A549 (cell line): ENCODE results near the gene ASMT. TPM values are rescaled to one million over a fixed set of nuclear protein-coding genes. Genes with fewer than 3 reads are reported as not detected.

Experiments
- ATAC-seq, 2 experiments: fragments of 200-7000 bp in 1 of 2; fragments of >200 bp in 1 of 2; cut with Nextera tagmentation in 1 of 2; cut with Tn5 transposase in 1 of 2; 3 replicates each; pipeline versions ENCODE4 v1.8.0 to v1.9.1; 2018 to 2020; ENCODE audit warnings: mild to moderate bottlenecking in 1 of 2, moderate library complexity in 1 of 2
- CTCF ChIA-PET: fragments of 300-600 bp; sonication (Branson Sonifier 250); formaldehyde crosslinking; extraction: SDS; loops from one replicate; lab custom pipeline; 2021; ENCODE audit warnings: antibody characterized with exemption, inconsistent platforms; lab: Yijun Ruan, JAX
- POLR2A ChIA-PET: fragments of 350-600 bp; formaldehyde crosslinking; extraction: SDS; loops from one replicate; lab custom pipeline; 2021; ENCODE audit warnings: antibody characterized with exemption, inconsistent platforms; lab: Yijun Ruan, JAX
- DNase-seq, 2 experiments: peaks; one replicate each; pipeline versions ENCODE4 v3.0.0 to v3.0.0-alpha.2; 2011 to 2016; ENCODE audit warnings: low read depth in 1 of 2, low spot score in 1 of 2
- FAIRE-seq: peaks from 2 replicates; lab custom pipeline; 2011; peaks lifted over from hg19 to GRCh38; lab: Jason Lieb, UNC
- H3K27ac ChIP-seq, 2 experiments: fragments of >200 bp; sonication (Bioruptor Twin); formaldehyde crosslinking; 3 replicates each; pipeline ENCODE4 v1.5.1; 2016 to 2017
- H3K4me1 ChIP-seq: fragments of >200 bp; sonication (Bioruptor Twin); formaldehyde crosslinking; 3 replicates; pipeline ENCODE4 v1.6.1; 2016
- H3K4me2 ChIP-seq: fragments of >200 bp; sonication (Bioruptor Twin); formaldehyde crosslinking; 3 replicates; pipeline ENCODE4 v1.6.1; 2016
- H3K4me3 ChIP-seq: fragments of >200 bp; sonication (Bioruptor Twin); formaldehyde crosslinking; 3 replicates; pipeline ENCODE4 v1.5.1; 2016
- H3K9me3 ChIP-seq: fragments of >200 bp; sonication (Bioruptor Twin); formaldehyde crosslinking; 3 replicates; pipeline ENCODE4 v1.6.1; 2016
- ATOH8 ChIP-seq: fragments of 250-450 bp; sonication (Bioruptor Pico); IDR thresholded peaks from 2 replicates; pipeline ENCODE4 v1.5.0; 2020; ENCODE audit warnings: low read depth, mild to moderate bottlenecking, moderate library complexity
- BCL3 ChIP-seq: fragments of >200 bp; sonication (Bioruptor Twin); formaldehyde crosslinking; IDR thresholded peaks from 3 replicates; pipeline ENCODE4 v1.6.1; 2016
- CBX2 ChIP-seq: fragments of 200-600 bp; sonication (generic); IDR thresholded peaks from 2 replicates; pipeline ENCODE4 v1.6.1; 2016; ENCODE audit warnings: low read depth, mild to moderate bottlenecking, borderline replicate concordance
- CHD4 ChIP-seq: fragments of 200-600 bp; sonication (generic); IDR thresholded peaks from 2 replicates; pipeline ENCODE4 v1.6.1; 2016; ENCODE audit warnings: antibody characterized with exemption, mild to moderate bottlenecking, borderline replicate concordance
- EHF ChIP-seq: fragments of 250-450 bp; sonication (Bioruptor Pico); IDR thresholded peaks from 2 replicates; pipeline ENCODE4 v1.5.0; 2020; ENCODE audit warnings: mild to moderate bottlenecking
- EP300 ChIP-seq, 2 experiments: fragments of >200 bp; sonication (Bioruptor Twin); formaldehyde crosslinking; IDR thresholded peaks; 2 replicates in 1 of 2; 3 replicates in 1 of 2; pipeline ENCODE4 v1.6.1; 2016 to 2017
- FOSL2 ChIP-seq, 2 experiments: fragments of 450-650 bp in 1 of 2; fragments of >200 bp in 1 of 2; sonication (Bioruptor Twin) in 1 of 2; formaldehyde crosslinking; IDR thresholded peaks; 2 replicates each; pipeline versions ENCODE4 v1.5.0 to v1.6.1; 2016 to 2020; ENCODE audit warnings: mild to moderate bottlenecking in 1 of 2, moderate library complexity in 1 of 2
- JUN ChIP-seq, 2 experiments: fragments of >200 bp; sonication (Bioruptor Twin); formaldehyde crosslinking; IDR thresholded peaks; 2 replicates in 1 of 2; 3 replicates in 1 of 2; pipeline ENCODE4 v1.6.1; 2016 to 2017
- KDM1A ChIP-seq: fragments of 200-600 bp; sonication (generic); IDR thresholded peaks from 2 replicates; pipeline ENCODE4 v1.6.1; 2016; ENCODE audit warnings: low read depth, mild to moderate bottlenecking
- KDM5A ChIP-seq: fragments of 200-600 bp; sonication (generic); IDR thresholded peaks from 2 replicates; pipeline ENCODE4 v1.6.1; 2016; ENCODE audit warnings: antibody characterized with exemption, mild to moderate bottlenecking
- MAX ChIP-seq: IDR thresholded peaks from 2 replicates; pipeline ENCODE4 v1.6.1; 2012
- MAZ ChIP-seq: fragments of 150-350 bp; IDR thresholded peaks from 2 replicates; pipeline ENCODE4 v1.6.1; 2014; ENCODE audit warnings: antibody characterized with exemption, low read depth, low read length, borderline replicate concordance
- NFE2L2 ChIP-seq: fragments of 150-350 bp; conservative IDR thresholded peaks from 2 replicates; pipeline ENCODE4 v1.6.1; 2014; ENCODE audit warnings: low read length
- NR3C1 ChIP-seq: fragments of >200 bp; sonication (Bioruptor Twin); formaldehyde crosslinking; IDR thresholded peaks from 3 replicates; pipeline ENCODE4 v1.6.1; 2017
- PHF8 ChIP-seq: fragments of 200-600 bp; sonication (generic); IDR thresholded peaks from 2 replicates; pipeline ENCODE4 v1.6.1; 2016; ENCODE audit warnings: low read depth, mild to moderate bottlenecking, antibody characterized with exemption, moderate library complexity, borderline replicate concordance
- RAD21 ChIP-seq, 2 experiments: fragments of >200 bp in 1 of 2; sonication (Bioruptor Twin) in 1 of 2; formaldehyde crosslinking in 1 of 2; IDR thresholded peaks in 1 of 2; conservative IDR thresholded peaks in 1 of 2; 2 replicates in 1 of 2; 3 replicates in 1 of 2; pipeline ENCODE4 v1.6.1; 2012 to 2018; ENCODE audit warnings: inconsistent platforms in 1 of 2
- RARB ChIP-seq: fragments of 250-450 bp; sonication (Bioruptor Pico); IDR thresholded peaks from 2 replicates; pipeline ENCODE4 v1.8.0; 2021; ENCODE audit warnings: mild to moderate bottlenecking, moderate library complexity
- RCOR1 ChIP-seq: fragments of 150-350 bp; IDR thresholded peaks from 2 replicates; pipeline ENCODE4 v1.6.1; 2014; ENCODE audit warnings: antibody characterized with exemption, low read length, low read depth
- REST ChIP-seq: fragments of 200-600 bp; sonication (generic); IDR thresholded peaks from 2 replicates; pipeline ENCODE4 v1.6.1; 2016; ENCODE audit warnings: antibody characterized with exemption, mild to moderate bottlenecking, moderate library complexity
- RFX5 ChIP-seq: fragments of 450-650 bp; IDR thresholded peaks from 2 replicates; pipeline ENCODE4 v1.7.1; 2014; ENCODE audit warnings: antibody characterized with exemption, mild to moderate bottlenecking, moderate library complexity
- RNF2 ChIP-seq: fragments of 200-600 bp; sonication (generic); IDR thresholded peaks from 2 replicates; pipeline ENCODE4 v1.6.1; 2016; ENCODE audit warnings: low read depth, mild to moderate bottlenecking, antibody characterized with exemption, moderate library complexity, borderline replicate concordance
- ZFP36 ChIP-seq: fragments of 450-650 bp; IDR thresholded peaks from 2 replicates; pipeline ENCODE4 v1.6.1; 2014; ENCODE audit warnings: borderline replicate concordance; ENCODE audit not compliant: partially characterized antibody
- ZNF302 ChIP-seq: fragments of 250-450 bp; sonication (Bioruptor Pico); IDR thresholded peaks from 2 replicates; pipeline ENCODE4 v1.9.0; 2021; ENCODE audit warnings: inconsistent platforms, mild to moderate bottlenecking, moderate library complexity
- ZSCAN20 ChIP-seq: fragments of 250-450 bp; sonication (Bioruptor Pico); IDR thresholded peaks from 2 replicates; pipeline ENCODE4 v1.8.0; 2022; ENCODE audit warnings: mild to moderate bottlenecking, moderate library complexity
- WGBS: methylation state at CpG from one replicate; pipeline ENCODE4 v1.1.6; 2017; ENCODE audit errors: missing lambda C conversion rate; 5-methylcytosine and 5-hydroxymethylcytosine counted together
- polyA plus RNA-seq, 4 experiments: library from polyadenylated mRNA; depleted of rRNA in 3 of 4; stranded (reverse); fragments of >200 nt; fragmentation: RNase III in 1 of 4; extraction: RNeasy Plus Mini Kit Qiagen cat#74134 plus additional on column Dnase treatment in 1 of 4; gene quantifications; 2 replicates in 3 of 4; 3 replicates in 1 of 4; pipeline ENCODE4 v1.2.3, GENCODE V29; 2011 to 2017

The ASMT gene
- polyA plus RNA-seq, 2 of the 4 experiments (the other 2 are of a cell fraction), result 0.12 to 0.16 TPM

- Histone ChIP-seq H3K9me3 (peaks cover 7% of the 10 kb centered on the region; the same call in 1 of the 3 replicates), H3K27ac (no peak overlapping the region), H3K4me3 (no peak overlapping the region)
- ChIA-PET POLR2A (no interaction called here), CTCF (no interaction called here)
- FAIRE-seq (no peak), DNase-seq (no peak)
- TF ChIP-seq RFX5 (no peak), ZFP36 (no peak), ATOH8 (CRISPR knock-in tag) (no peak), EHF (CRISPR knock-in tag) (no peak), NR3C1 (no peak), MAX (no peak), NFE2L2 (no peak), ZSCAN20 (no peak), PHF8 (no peak)
- TF ChIP-seq, all 56 proteins: peak for 0
- ATAC-seq, result no peak
- Histone ChIP-seq H3K4me1 (no peaks in the 10 kb centered on the region), H3K4me2 (no peak overlapping the region)
- 93% methylated on average over 57 of the region's 57 CpGs for WGBS
These were observed 15.7 kb upstream of the ASMT start for GRCh38 chrX:1598876-1599790.

GRCh38 chrX:1599791-1600405 is 15.0 kb upstream of the ASMT start:
- ChIA-PET POLR2A (no interaction called here), CTCF (no interaction called here)
- Histone ChIP-seq H3K4me1 (no peaks in the 10 kb centered on the region), H3K4me3 (no peak overlapping the region), H3K27ac (no peak overlapping the region), H3K9me3 (peaks cover 7% of the 10 kb centered on the region; the same call in 1 of the 3 replicates), H3K4me2 (no peak overlapping the region)
- WGBS, result 92% methylated on average over 31 of the region's 36 CpGs
- DNase-seq (no peak), FAIRE-seq (no peak), ATAC-seq (no peak; a peak in 1 of 6 replicates)
- TF ChIP-seq ATOH8 (CRISPR knock-in tag), result no peak
- TF ChIP-seq MAZ, result no peak
- TF ChIP-seq RARB (CRISPR knock-in tag), result no peak
- no peak for TF ChIP-seq PHF8
- no peak for TF ChIP-seq CHD4
- no peak for TF ChIP-seq RAD21 (conservative IDR thresholded peaks at IDR 0.05 in 1 of 2, IDR thresholded peaks at IDR 0.05 in 1 of 2)
- no peak for TF ChIP-seq EP300 (IDR thresholded peaks at IDR 0.05)
- no peak for TF ChIP-seq FOSL2 (IDR thresholded peaks at IDR 0.05)
- TF ChIP-seq FOSL2 (CRISPR knock-in tag; IDR thresholded peaks at IDR 0.05), result no peak

GRCh38 chrX:1600406-1601050 is 14.3 kb upstream of the ASMT start:
- 94% methylated on average over 49 of the region's 52 CpGs for WGBS
- DNase-seq (no peak), ATAC-seq (no peak), FAIRE-seq (no peak)
- ChIA-PET CTCF (no interaction called here), POLR2A (no interaction called here)
- Histone ChIP-seq H3K27ac (no peak overlapping the region), H3K4me3 (no peak overlapping the region), H3K4me1 (no peaks in the 10 kb centered on the region), H3K4me2 (no peak overlapping the region), H3K9me3 (peaks cover 7% of the 10 kb centered on the region; the same call in 1 of the 3 replicates)
- TF ChIP-seq CBX2, result no peak
- no peak for TF ChIP-seq BCL3
- TF ChIP-seq KDM1A, result no peak
- no peak for TF ChIP-seq ZNF302 (CRISPR knock-in tag)
- TF ChIP-seq RNF2, result no peak
- TF ChIP-seq KDM5A, result no peak
- no peak for TF ChIP-seq PHF8
- TF ChIP-seq RCOR1, result no peak
- no peak for TF ChIP-seq REST
- no peak for TF ChIP-seq JUN (IDR thresholded peaks at IDR 0.05)
